Stimulated activated naive CD4-positive, alpha-beta T cell treated with Interleukin-2 at 50 U/mL for 16 hours (primary cell): ENCODE data around the gene ELL3.
"Not testable (repeated sequence)": the region's sequence is repeated elsewhere in the genome, so short reads cannot be mapped to it uniquely, and the experiment has no call there.

ENCODE experiments used
- DNase-seq: peaks from one replicate; lab custom pipeline; 2025; lab: John Stamatoyannopoulos, UW

Gene ELL3

GRCh38 chr15:43791993-43792760 lies 15.4 kb upstream of the ELL3 start, which contains the start of gene SERF2:
TSS of gene SERF2 (plus strand) at chr15:43792320. CDS start at chr15:43792377, 57 bp downstream.
- peak; percentile 100 for DNase-seq

- no peak for DNase-seq
Observed at GRCh38 chr15:43789409-43789808, 12.6 kb upstream of the ELL3 start.

GRCh38 chr15:43779016-43779415 lies 2.2 kb upstream of the ELL3 start:
- no peak for DNase-seq

- peak; percentile 81 for DNase-seq
Observed at GRCh38 chr15:43777267-43777914, 625 bp upstream of the ELL3 start.

GRCh38 chr15:43776101-43776717 lies 557 bp downstream of the ELL3 start:
- peak; percentile 22 for DNase-seq

- no peak for DNase-seq
Observed at GRCh38 chr15:43775411-43775965, 1.3 kb downstream of the ELL3 start.

GRCh38 chr15:43774062-43774461 lies 2.7 kb downstream of the ELL3 start:
- DNase-seq, result no peak

GRCh38 chr15:43772624-43773023 lies 4.1 kb downstream of the ELL3 start:
- DNase-seq, result no peak

- no peak for DNase-seq
Observed at GRCh38 chr15:43771816-43772215, 5.0 kb downstream of the ELL3 start.

GRCh38 chr15:43769584-43770228 lies 7.1 kb downstream of the ELL3 start:
- DNase-seq, result peak; percentile 58

GRCh38 chr15:43763819-43764446 lies 12.8 kb downstream of the ELL3 start:
- DNase-seq, result no peak

GRCh38 chr15:43762824-43763223 lies 13.9 kb downstream of the ELL3 start:
- no peak for DNase-seq

GRCh38 chr15:43751885-43752284 lies 24.9 kb downstream of the ELL3 start:
- no peak for DNase-seq

GRCh38 chr15:43749690-43750345 lies 26.9 kb downstream of the ELL3 start:
- peak; percentile 35 for DNase-seq

GRCh38 chr15:43748376-43748775 lies 28.4 kb downstream of the ELL3 start:
- no peak for DNase-seq

GRCh38 chr15:43746903-43747309 lies 29.9 kb downstream of the ELL3 start:
- DNase-seq, result not testable (repeated sequence)

- DNase-seq, result peak; percentile 83
Observed at GRCh38 chr15:43746245-43746902, 30.4 kb downstream of the ELL3 start, which contains the start of gene PDIA3. TSS of gene PDIA3 (plus strand) at chr15:43746438. CDS start at chr15:43746540, 102 bp downstream.

GRCh38 chr15:43735416-43735815 lies 41.4 kb downstream of the ELL3 start:
- DNase-seq, result no peak

- DNase-seq, result not testable (repeated sequence)
Observed at GRCh38 chr15:43728053-43728725, 48.6 kb downstream of the ELL3 start.

- not testable (repeated sequence) for DNase-seq
Observed at GRCh38 chr15:43726306-43726705, 50.5 kb downstream of the ELL3 start.
